Heart left ventricle (tissue), 13 donors: ENCODE results near the gene UACA.

Experiments used
- POLR2A ChIP-seq, 2 donors: fragments of 450-650 bp; IDR thresholded peaks; one replicate each; pipeline ENCODE4 v1.6.1; 2017; ENCODE audit warnings: antibody characterized with exemption in 2 of 2, mild to moderate bottlenecking in 2 of 2, moderate library complexity in 2 of 2
- TF ChIP-seq, protein P1 (sequence below), 12 donors: fragments of 200-600 bp; sonication (generic) in 4 of 12; IDR thresholded peaks; one replicate each; pipeline versions ENCODE4 v1.5.0 to v1.8.0; 2018 to 2022; ENCODE audit warnings: antibody characterized with exemption in 12 of 12, mild to moderate bottlenecking in 5 of 12
- donor health status: ischemic (EF 13 %, LVEDD 7.1; RV severe dilation, severe dysfunction).
- donor health status: DM: no; HTN: yes; CAD: no.
- donor health status: DM: no; HTN: no; CAD: no.
- donor health status: ischemic (EF 25% LVEDD 6.9; RV normal size, moderate dysfunction).
- donor health status: ischemic (EF 25% LVEDD 5.7; RV mildly dilated, moderate dysfunction).
- donor health status: ischemic (EF 35%, LVEDD 5.7; RV mildly dilated, moderate dysfunction).
- donor health status: nonischemic (EF 11% LVEDD 7.7; RV severe dilation, severe dysfunction).
- donor health status: DM: yes; HTN: yes; CAD: no.
- donor health status: PGD.
- donor health status: ischemic (EF 29% LVEDD 5.4; RV normal size, mild dysfunction).
- donor health status: nonischemic (EF 23%, LVEDD 6.1; RV moderate dilation, normal function).

DNA sequence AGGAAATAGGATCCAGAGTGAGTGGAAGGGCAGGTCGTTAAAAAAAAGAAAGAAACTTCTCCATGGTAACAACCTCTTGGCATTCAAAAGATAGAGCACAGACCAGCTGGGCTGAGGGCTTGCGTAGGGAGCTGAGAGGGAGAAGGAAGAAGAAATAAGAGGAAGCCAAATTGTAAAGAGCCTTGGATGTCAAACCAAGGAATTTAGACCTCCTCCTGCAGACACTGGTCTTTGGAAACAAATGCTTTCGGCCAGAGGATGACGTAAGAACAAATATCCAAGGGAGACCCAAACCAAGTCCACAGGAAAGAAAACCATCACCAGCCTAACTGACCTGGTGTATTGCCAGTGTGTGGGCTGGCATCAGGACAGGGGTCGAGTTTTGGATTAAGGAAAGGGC, 155.2 kb downstream of the UACA start:
- TF ChIP-seq, protein P1, sequence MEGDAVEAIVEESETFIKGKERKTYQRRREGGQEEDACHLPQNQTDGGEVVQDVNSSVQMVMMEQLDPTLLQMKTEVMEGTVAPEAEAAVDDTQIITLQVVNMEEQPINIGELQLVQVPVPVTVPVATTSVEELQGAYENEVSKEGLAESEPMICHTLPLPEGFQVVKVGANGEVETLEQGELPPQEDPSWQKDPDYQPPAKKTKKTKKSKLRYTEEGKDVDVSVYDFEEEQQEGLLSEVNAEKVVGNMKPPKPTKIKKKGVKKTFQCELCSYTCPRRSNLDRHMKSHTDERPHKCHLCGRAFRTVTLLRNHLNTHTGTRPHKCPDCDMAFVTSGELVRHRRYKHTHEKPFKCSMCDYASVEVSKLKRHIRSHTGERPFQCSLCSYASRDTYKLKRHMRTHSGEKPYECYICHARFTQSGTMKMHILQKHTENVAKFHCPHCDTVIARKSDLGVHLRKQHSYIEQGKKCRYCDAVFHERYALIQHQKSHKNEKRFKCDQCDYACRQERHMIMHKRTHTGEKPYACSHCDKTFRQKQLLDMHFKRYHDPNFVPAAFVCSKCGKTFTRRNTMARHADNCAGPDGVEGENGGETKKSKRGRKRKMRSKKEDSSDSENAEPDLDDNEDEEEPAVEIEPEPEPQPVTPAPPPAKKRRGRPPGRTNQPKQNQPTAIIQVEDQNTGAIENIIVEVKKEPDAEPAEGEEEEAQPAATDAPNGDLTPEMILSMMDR (IDR thresholded peaks at IDR 0.05), result no peak
- TF ChIP-seq POLR2A (IDR thresholded peaks at IDR 0.05), result no peak
